ENCODE data around the gene DNAJA1.
"Not testable (repeated sequence)": the region's sequence is repeated elsewhere in the genome, so short reads cannot be mapped to it uniquely, and the experiment has no call there.

Gene DNAJA1

GRCh38 chr9:33082128-33082527, 57.1 kb downstream of the DNAJA1 start:
- DNase-seq (ENCODE audit: low spot score): no peak

DNA sequence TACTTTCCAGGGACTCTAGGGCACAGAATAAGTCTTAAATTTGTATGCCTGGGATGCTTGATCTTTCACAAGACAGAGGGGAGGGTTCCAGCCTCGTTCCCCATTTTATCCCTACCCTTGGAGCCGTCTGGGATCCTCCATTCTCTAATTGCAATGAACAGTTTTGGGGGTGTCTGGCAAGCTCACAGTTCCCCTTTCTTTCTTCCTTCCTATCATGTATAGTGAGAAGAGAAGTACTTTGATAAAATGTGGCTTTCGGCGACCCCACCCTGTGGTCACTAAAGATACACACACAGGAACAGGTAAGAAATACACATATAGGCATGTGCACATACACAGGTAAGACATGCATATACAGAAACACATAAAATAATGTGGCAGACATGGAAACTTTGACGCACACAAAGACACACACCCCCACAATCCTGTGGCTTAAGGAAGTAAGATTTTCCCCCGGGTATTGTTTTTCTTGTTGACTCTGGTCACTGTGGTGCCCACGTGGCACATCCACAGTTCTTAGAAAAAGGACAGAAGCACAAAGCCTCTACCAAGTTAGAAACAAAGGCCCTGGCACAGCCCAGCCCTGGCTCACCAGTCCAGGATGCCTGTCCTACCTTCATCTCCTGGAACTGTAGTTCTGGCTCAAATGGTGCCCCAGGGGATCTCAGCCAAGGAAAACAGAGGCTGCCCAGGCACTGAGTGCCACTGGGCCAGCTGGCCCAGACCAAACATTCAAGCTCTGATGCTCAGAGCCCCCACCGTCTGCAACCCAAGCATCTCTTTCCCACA, 57.7 kb downstream of the DNAJA1 start:
- DNase-seq (ENCODE audit: low spot score): no peak

DNA sequence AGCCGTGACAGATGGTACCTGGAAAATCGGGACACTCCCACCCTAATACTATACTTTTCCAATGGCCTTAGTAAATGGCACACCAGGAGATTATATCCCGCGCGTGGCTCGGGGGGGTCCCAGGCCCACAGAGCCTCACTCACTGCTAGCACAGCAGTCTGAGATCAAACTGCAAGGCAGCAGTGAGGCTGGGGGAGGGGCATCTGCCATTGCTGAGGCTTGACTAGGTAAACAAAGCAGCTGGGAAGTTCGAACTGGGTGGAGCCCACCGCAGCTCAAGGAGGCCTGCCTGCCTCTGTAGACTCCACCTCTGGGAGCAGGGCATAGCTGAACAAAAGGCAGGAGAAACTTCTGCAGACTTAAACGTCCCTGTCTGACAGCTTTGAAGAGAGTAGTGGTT, 60.6 kb downstream of the DNAJA1 start:
- not testable (repeated sequence) for DNase-seq (ENCODE audit: low spot score)
